IPS DF 6.9 (cell line): ENCODE data around the gene HOXD12.

Experiments used
- DNase-seq: peaks from one replicate; pipeline ENCODE4 v3.0.0-alpha.2; 2013; ENCODE audit warnings: low read depth, low spot score
- H3K27ac ChIP-seq: one replicate; pipeline ENCODE4 v1.5.1; 2013; ENCODE audit warnings: low read length, control low read depth
- H3K27me3 ChIP-seq: 2 replicates; pipeline ENCODE4 v1.6.1; 2013; ENCODE audit warnings: mild to moderate bottlenecking, low read length; ENCODE audit not compliant: control insufficient read depth, insufficient read depth
- H3K36me3 ChIP-seq: 2 replicates; pipeline ENCODE4 v1.6.1; 2013; ENCODE audit warnings: low read length; ENCODE audit not compliant: control insufficient read depth, insufficient read depth
- H3K4me1 ChIP-seq: 2 replicates; pipeline ENCODE4 v1.6.1; 2013; ENCODE audit warnings: low read length; ENCODE audit not compliant: control insufficient read depth, insufficient read depth
- H3K4me3 ChIP-seq: 2 replicates; pipeline ENCODE4 v1.5.1; 2013; ENCODE audit warnings: mild to moderate bottlenecking, low read length
- H3K9me3 ChIP-seq: 2 replicates; pipeline ENCODE4 v1.6.1; 2013; ENCODE audit warnings: low read length, inconsistent platforms; ENCODE audit not compliant: control insufficient read depth, insufficient read depth
- WGBS: extraction: QIAGEN DNeasy Blood & Tissue Kit; methylation state at CpG from one replicate; pipeline ENCODE4 v1.1.7; 2013; ENCODE audit warnings: mixed read lengths, missing lambda C conversion rate; ENCODE audit not compliant: insufficient read length, insufficient coverage; 5-methylcytosine and 5-hydroxymethylcytosine counted together

The HOXD12 gene

GRCh38 chr2:176088048-176088936 lies 11.3 kb upstream of the HOXD12 start:
- Histone ChIP-seq H3K27me3 (peaks cover 91% of the 10 kb centered on the region), H3K4me3 (no peak overlapping the region; the same call in 1 of the 2 replicates), H3K36me3 (no peaks in the 10 kb centered on the region), H3K27ac (no peak overlapping the region), H3K9me3 (no peaks in the 10 kb centered on the region), H3K4me1 (peaks cover 6% of the 10 kb centered on the region)
- WGBS, result no CpG with 5 or more reads among the region's 49 CpGs
- DNase-seq, result no peak

- WGBS, result no CpG with 5 or more reads among the region's 6 CpGs
- Histone ChIP-seq H3K4me1 (peaks cover 6% of the 10 kb centered on the region), H3K9me3 (no peaks in the 10 kb centered on the region), H3K36me3 (no peaks in the 10 kb centered on the region), H3K27ac (no peak overlapping the region), H3K27me3 (peaks cover 91% of the 10 kb centered on the region), H3K4me3 (no peak overlapping the region)
- DNase-seq, result no peak
Observed at GRCh38 chr2:176088937-176089842, 10.4 kb upstream of the HOXD12 start.

- H3K27me3 ChIP-seq, result peaks cover 90% of the 10 kb centered on the region
- H3K4me1 ChIP-seq, result peaks cover 6% of the 10 kb centered on the region
- no peak for DNase-seq
- no peak overlapping the region for H3K4me3 ChIP-seq
- H3K9me3 ChIP-seq, result no peaks in the 10 kb centered on the region
- no peak overlapping the region for H3K27ac ChIP-seq
- no peaks in the 10 kb centered on the region for H3K36me3 ChIP-seq
Observed at GRCh38 chr2:176089843-176090395, 9.7 kb upstream of the HOXD12 start.

GRCh38 chr2:176090862-176091261 lies 8.7 kb upstream of the HOXD12 start:
- no peak overlapping the region for H3K27ac ChIP-seq
- H3K27me3 ChIP-seq, result peaks cover 87% of the 10 kb centered on the region
- DNase-seq, result no peak
- no CpG with 5 or more reads among the region's 5 CpGs for WGBS
- no peaks in the 10 kb centered on the region for H3K36me3 ChIP-seq
- H3K9me3 ChIP-seq, result no peaks in the 10 kb centered on the region
- no peak overlapping the region for H3K4me3 ChIP-seq
- H3K4me1 ChIP-seq, result peaks cover 4% of the 10 kb centered on the region; the same call in 1 of the 2 replicates

- DNase-seq, result no peak
- no peak overlapping the region for H3K27ac ChIP-seq
- H3K36me3 ChIP-seq, result no peaks in the 10 kb centered on the region
- no peaks in the 10 kb centered on the region for H3K9me3 ChIP-seq
- peaks cover 4% of the 10 kb centered on the region; the same call in 1 of the 2 replicates for H3K4me1 ChIP-seq
- no CpG with 5 or more reads among the region's 31 CpGs for WGBS
- H3K4me3 ChIP-seq, result no peak overlapping the region
- peaks cover 80% of the 10 kb centered on the region for H3K27me3 ChIP-seq
Observed at GRCh38 chr2:176091329-176092258, 8.0 kb upstream of the HOXD12 start.

- H3K4me3 ChIP-seq, result peak within 1 kb of the TSS; percentile 5; the same call in 1 of the 2 replicates
- H3K27me3 ChIP-seq, result peaks cover 71% of the 10 kb centered on the region
Observed at GRCh38 chr2:176092270-176093144, 7.1 kb upstream of the HOXD12 start, which contains the start of gene HOXD13. HOXD13 (plus strand) TSS chr2:176092721; CDS start chr2:176092891, 170 bp downstream.

GRCh38 chr2:176093145-176093897 lies 6.3 kb upstream of the HOXD12 start:
- H3K36me3 ChIP-seq, result no peaks in the 10 kb centered on the region
- no CpG with 5 or more reads among the region's 53 CpGs for whole genome bisulfite sequencing
- no peaks in the 10 kb centered on the region for H3K9me3 ChIP-seq
- peaks cover 70% of the 10 kb centered on the region for H3K27me3 ChIP-seq
- peak overlapping the region; percentile 5; the same call in 1 of the 2 replicates for H3K4me3 ChIP-seq
- peaks cover 3% of the 10 kb centered on the region; the same call in 1 of the 2 replicates for H3K4me1 ChIP-seq
- no peak for DNase-seq
- no peak overlapping the region for H3K27ac ChIP-seq

More at GRCh38 chr2:176092270-176093144, 7.1 kb upstream of the HOXD12 start, which contains the start of gene HOXD13:
- Histone ChIP-seq H3K4me1 (peaks cover 4% of the 10 kb centered on the region; the same call in 1 of the 2 replicates), H3K36me3 (no peaks in the 10 kb centered on the region), H3K27ac (no peak within 1 kb of the TSS), H3K9me3 (no peaks in the 10 kb centered on the region)
- DNase-seq, result no peak
- WGBS, result no CpG with 5 or more reads among the region's 95 CpGs

- no peaks in the 10 kb centered on the region for H3K36me3 ChIP-seq
- no peak overlapping the region for H3K27ac ChIP-seq
- WGBS, result no CpG with 5 or more reads among the region's 8 CpGs
- no peak overlapping the region for H3K4me3 ChIP-seq
- no peak for DNase-seq
- no peaks in the 10 kb centered on the region for H3K9me3 ChIP-seq
- H3K27me3 ChIP-seq, result peaks cover 70% of the 10 kb centered on the region
- H3K4me1 ChIP-seq, result peaks cover 5% of the 10 kb centered on the region; the same call in 1 of the 2 replicates
Observed at GRCh38 chr2:176093898-176094249, 5.7 kb upstream of the HOXD12 start.
